ENCODE measurements around the gene KCNJ2.

- no peak for TF ChIP-seq REST (IDR thresholded peaks at IDR 0.05; ENCODE audit: borderline replicate concordance)
- TF ChIP-seq CTCF (IDR thresholded peaks at IDR 0.05; ENCODE audit: poor library complexity, severe bottlenecking): no peak
- no peak for TF ChIP-seq TAF1 (IDR thresholded peaks at IDR 0.05; ENCODE audit: low read depth)
- no peak for TF ChIP-seq POLR2AphosphoS5 (IDR thresholded peaks at IDR 0.05)
Observed at GRCh38 chr17:70172449-70172848, 3.1 kb downstream of the KCNJ2 start.
